ENCODE measurements around the gene MICU1. TPM values are rescaled to one million over a fixed set of nuclear protein-coding genes. Genes with fewer than 3 reads are reported as not detected.
"Not testable (repeated sequence)": the region's sequence is repeated elsewhere in the genome, so short reads cannot be mapped to it uniquely, and the experiment has no call there.

Gene MICU1
- total RNA-seq, 2 experiments from 2014 or later: 41.2 to 41.7 TPM

GRCh38 chr10:72459301-72459700 is 166.6 kb downstream of the MICU1 start:
- Mint-ChIP-seq H3K4me1 (ENCODE audit: low read depth) (no peaks in the 10 kb centered on the region), H3K9me3 (no peaks in the 10 kb centered on the region), H3K27ac (no peak overlapping the region), H3K27me3 (no peaks in the 10 kb centered on the region), H3K4me3 (no peak overlapping the region), H3K36me3 (peaks cover 4% of the 10 kb centered on the region)
- no peak for DNase-seq
- ChIA-PET POLR2A (no interaction called here), CTCF (no interaction called here)
- intact Hi-C loops (cut with micrococcal nuclease): no loop called here

GRCh38 chr10:72455889-72456595 is 169.8 kb downstream of the MICU1 start:
- CTCF ChIA-PET: interaction anchor here (0.5 kb wide), 1 partner anchor 11 kb away, joined by 4 read pairs; no protein-coding TSS in a partner anchor

GRCh38 chr10:72449941-72450441 is 175.9 kb downstream of the MICU1 start:
- no peak overlapping the region for H3K27ac Mint-ChIP-seq
- H3K27me3 Mint-ChIP-seq: no peaks in the 10 kb centered on the region
- no peak overlapping the region for H3K4me3 Mint-ChIP-seq
- peaks cover 5% of the 10 kb centered on the region for H3K36me3 Mint-ChIP-seq
- CTCF ChIA-PET: no interaction called here
- no peaks in the 10 kb centered on the region for H3K4me1 Mint-ChIP-seq (ENCODE audit: low read depth)
- H3K9me3 Mint-ChIP-seq: no peaks in the 10 kb centered on the region
- POLR2A ChIA-PET: no interaction called here
- DNase-seq: no peak
- intact Hi-C loops (cut with micrococcal nuclease): no loop called here

More at GRCh38 chr10:72455889-72456595, 169.8 kb downstream of the MICU1 start:
- intact Hi-C loops (cut with micrococcal nuclease): no loop called here
- Mint-ChIP-seq H3K9me3 (no peaks in the 10 kb centered on the region), H3K36me3 (peaks cover 4% of the 10 kb centered on the region), H3K27ac (no peak overlapping the region), H3K27me3 (no peaks in the 10 kb centered on the region), H3K4me3 (no peak overlapping the region), H3K4me1 (ENCODE audit: low read depth) (no peaks in the 10 kb centered on the region)
- no peak for DNase-seq
- POLR2A ChIA-PET: interaction anchor here (0.6 kb wide), 2 partner anchors 221 to 713 kb away, joined by 3 read pairs; no protein-coding TSS in a partner anchor

GRCh38 chr10:72445851-72446250 is 180.0 kb downstream of the MICU1 start:
- Mint-ChIP-seq H3K27ac (no peak overlapping the region), H3K36me3 (peaks cover 8% of the 10 kb centered on the region), H3K9me3 (peaks cover 2% of the 10 kb centered on the region), H3K27me3 (no peaks in the 10 kb centered on the region), H3K4me3 (no peak overlapping the region), H3K4me1 (ENCODE audit: low read depth) (no peaks in the 10 kb centered on the region)
- ChIA-PET CTCF (no interaction called here), POLR2A (no interaction called here)
- DNase-seq: no peak
- intact Hi-C loops (cut with micrococcal nuclease): no loop called here

GRCh38 chr10:72442969-72443368 is 182.9 kb downstream of the MICU1 start:
- H3K27ac Mint-ChIP-seq; H3K9me3 Mint-ChIP-seq; H3K36me3 Mint-ChIP-seq; CTCF ChIA-PET; intact Hi-C loops (cut with micrococcal nuclease); POLR2A ChIA-PET; H3K27me3 Mint-ChIP-seq; H3K4me1 Mint-ChIP-seq (ENCODE audit: low read depth); DNase-seq; H3K4me3 Mint-ChIP-seq: not testable (repeated sequence)

GRCh38 chr10:72435570-72435969 is 190.3 kb downstream of the MICU1 start:
- CTCF ChIA-PET: no interaction called here
- H3K36me3 Mint-ChIP-seq: no peaks in the 10 kb centered on the region
- H3K27ac Mint-ChIP-seq: no peak overlapping the region
- no peaks in the 10 kb centered on the region for H3K27me3 Mint-ChIP-seq
- no peaks in the 10 kb centered on the region for H3K9me3 Mint-ChIP-seq
- no peak overlapping the region for H3K4me3 Mint-ChIP-seq
- intact Hi-C loops (cut with micrococcal nuclease): loop anchor here (10.0 kb wide), 1 partner anchor 1341 kb away; no protein-coding TSS in a partner anchor
- DNase-seq: no peak
- POLR2A ChIA-PET: interaction anchor here (1.0 kb wide), 1 partner anchor 9 kb away, joined by 3 read pairs; no protein-coding TSS in a partner anchor
- H3K4me1 Mint-ChIP-seq (ENCODE audit: low read depth): no peaks in the 10 kb centered on the region

- H3K27me3 Mint-ChIP-seq; CTCF ChIA-PET; POLR2A ChIA-PET; H3K4me3 Mint-ChIP-seq; H3K27ac Mint-ChIP-seq; H3K4me1 Mint-ChIP-seq (ENCODE audit: low read depth); H3K36me3 Mint-ChIP-seq; H3K9me3 Mint-ChIP-seq; DNase-seq: not testable (repeated sequence)
- intact Hi-C loops (cut with micrococcal nuclease): loop anchor here (10.0 kb wide), 1 partner anchor 1336 kb away; no protein-coding TSS in a partner anchor
Observed at GRCh38 chr10:72430936-72431335, 194.9 kb downstream of the MICU1 start.

GRCh38 chr10:72429931-72430330 is 195.9 kb downstream of the MICU1 start:
- no peak overlapping the region for H3K27ac Mint-ChIP-seq
- CTCF ChIA-PET: no interaction called here

GRCh38 chr10:72426986-72427385 is 198.9 kb downstream of the MICU1 start:
- Mint-ChIP-seq H3K27ac (no peak overlapping the region), H3K36me3 (peaks cover 11% of the 10 kb centered on the region)
- POLR2A ChIA-PET: no interaction called here

More at GRCh38 chr10:72429931-72430330, 195.9 kb downstream of the MICU1 start:
- no peak for DNase-seq
- POLR2A ChIA-PET: no interaction called here
- Mint-ChIP-seq H3K4me3 (no peak overlapping the region), H3K4me1 (ENCODE audit: low read depth) (no peaks in the 10 kb centered on the region), H3K27me3 (no peaks in the 10 kb centered on the region), H3K9me3 (no peaks in the 10 kb centered on the region), H3K36me3 (no peaks in the 10 kb centered on the region)
- intact Hi-C loops (cut with micrococcal nuclease): loop anchor here (10.0 kb wide), 1 partner anchor 1335 kb away; no protein-coding TSS in a partner anchor

GRCh38 chr10:72425133-72425532 is 200.7 kb downstream of the MICU1 start:
- Mint-ChIP-seq H3K4me3 (no peak overlapping the region), H3K36me3 (peaks cover 21% of the 10 kb centered on the region), H3K9me3 (no peaks in the 10 kb centered on the region), H3K27me3 (no peaks in the 10 kb centered on the region), H3K27ac (no peak overlapping the region), H3K4me1 (ENCODE audit: low read depth) (no peaks in the 10 kb centered on the region)
- ChIA-PET POLR2A (interaction anchor here (1.1 kb wide), 1 partner anchor 10 kb away, joined by 7 read pairs; no protein-coding TSS in a partner anchor), CTCF (no interaction called here)
- no peak for DNase-seq
- intact Hi-C loops (cut with micrococcal nuclease): no loop called here

More at GRCh38 chr10:72426986-72427385, 198.9 kb downstream of the MICU1 start:
- no peak for DNase-seq
- no peaks in the 10 kb centered on the region for H3K9me3 Mint-ChIP-seq
- H3K4me1 Mint-ChIP-seq (ENCODE audit: low read depth): no peaks in the 10 kb centered on the region
- intact Hi-C loops (cut with micrococcal nuclease): no loop called here
- CTCF ChIA-PET: no interaction called here
- no peaks in the 10 kb centered on the region for H3K27me3 Mint-ChIP-seq
- no peak overlapping the region for H3K4me3 Mint-ChIP-seq

- Mint-ChIP-seq H3K4me3 (no peak overlapping the region), H3K27ac (no peak overlapping the region), H3K27me3 (no peaks in the 10 kb centered on the region), H3K9me3 (no peaks in the 10 kb centered on the region), H3K36me3 (peaks cover 25% of the 10 kb centered on the region), H3K4me1 (ENCODE audit: low read depth) (no peaks in the 10 kb centered on the region)
- DNase-seq: no peak
- intact Hi-C loops (cut with micrococcal nuclease): no loop called here
- ChIA-PET CTCF (no interaction called here), POLR2A (no interaction called here)
Observed at GRCh38 chr10:72424561-72424960, 201.3 kb downstream of the MICU1 start.

GRCh38 chr10:72423426-72423825 is 202.5 kb downstream of the MICU1 start:
- H3K4me1 Mint-ChIP-seq (ENCODE audit: low read depth): no peaks in the 10 kb centered on the region
- ChIA-PET POLR2A (no interaction called here), CTCF (no interaction called here)
- H3K27ac Mint-ChIP-seq: no peak overlapping the region
- H3K4me3 Mint-ChIP-seq: no peak overlapping the region
- H3K9me3 Mint-ChIP-seq: no peaks in the 10 kb centered on the region
- H3K36me3 Mint-ChIP-seq: peaks cover 25% of the 10 kb centered on the region
- intact Hi-C loops (cut with micrococcal nuclease): no loop called here
- H3K27me3 Mint-ChIP-seq: no peaks in the 10 kb centered on the region
- DNase-seq: no peak

Data from activated CD4-positive, alpha-beta memory T cell treated with anti-CD3 and anti-CD28 coated beads for 36 hours (primary cell).